Spinal cord (tissue), 10 donors: ENCODE results near the gene TRPM3. TPM values are rescaled to one million over a fixed set of nuclear protein-coding genes. Genes with fewer than 3 reads are reported as not detected.
A peak's percentile ranks its signal among the peaks of the same experiment; 100 is the strongest.

Experiments used
- DNase-seq, 6 donors: peaks; one replicate each; pipeline versions ENCODE4 v3.0.0 to v3.0.0-alpha.2; 2013 to 2015; ENCODE audit warnings: low spot score in 6 of 6, low read depth in 4 of 6
- H3K27ac ChIP-seq: one replicate; pipeline ENCODE4 v1.5.1; 2013; ENCODE audit warnings: low read depth, low read length, control low read depth
- H3K27me3 ChIP-seq: one replicate; pipeline ENCODE4 v1.6.1; 2013; ENCODE audit warnings: low read length; ENCODE audit not compliant: control insufficient read depth, insufficient read depth
- H3K36me3 ChIP-seq: one replicate; pipeline ENCODE4 v1.6.1; 2013; ENCODE audit warnings: low read length; ENCODE audit not compliant: control insufficient read depth, insufficient read depth
- H3K4me1 ChIP-seq: one replicate; pipeline ENCODE4 v1.6.1; 2013; ENCODE audit warnings: low read length; ENCODE audit not compliant: control insufficient read depth, insufficient read depth
- H3K4me3 ChIP-seq: one replicate; pipeline ENCODE4 v1.5.1; 2013; ENCODE audit warnings: low read depth, low read length, control low read depth
- H3K9me3 ChIP-seq: one replicate; pipeline ENCODE4 v1.6.1; 2013; ENCODE audit warnings: low read length; ENCODE audit not compliant: control insufficient read depth, insufficient read depth
- WGBS: methylation state at CpG from one replicate; pipeline ENCODE4 v1.1.5; 2013; ENCODE audit warnings: missing lambda C conversion rate; ENCODE audit not compliant: insufficient coverage; 5-methylcytosine and 5-hydroxymethylcytosine counted together
- polyA plus RNA-seq, 2 donors: library from polyadenylated mRNA; unstranded; fragments of 120-200 nt; gene quantifications; one replicate each; pipeline ENCODE4 v1.2.1, GENCODE V29; 2013; ENCODE audit not compliant: insufficient read length in 2 of 2
- total RNA-seq, 2 donors: library from RNA; depleted of rRNA in 1 of 2; stranded (reverse); fragments of 120-200 nt in 1 of 2; fragments of >200 nt in 1 of 2; gene quantifications; one replicate each; pipeline versions ENCODE4 v1.2.3 to v1.2.4, GENCODE V29; 2013 to 2014
- donor health status: healthy.

TRPM3 gene
- total and polyA plus RNA-seq, 4 donors, result 16.7 to 198 (median 37.6) TPM

DNA sequence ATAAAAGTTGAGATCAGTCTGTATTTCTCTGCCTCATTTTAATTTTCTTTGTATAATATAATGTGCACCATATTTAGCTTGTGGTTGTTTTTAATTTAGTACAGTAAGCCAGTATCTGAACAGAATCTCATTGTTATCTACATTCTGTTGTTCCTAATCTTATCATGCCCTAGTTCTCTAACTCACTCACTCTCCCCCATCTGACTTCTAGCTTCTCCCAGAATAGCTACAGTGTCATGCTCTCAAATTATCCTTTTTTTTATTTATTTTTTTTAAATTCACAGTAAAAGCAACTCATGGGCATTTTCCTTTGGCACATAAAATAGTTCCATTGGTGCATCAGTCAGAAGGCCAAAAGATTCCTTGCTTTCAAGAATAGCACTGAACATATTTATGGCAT, 156.6 kb downstream of the TRPM3 start:
- no peak for DNase-seq
- no peaks in the 10 kb centered on the region for H3K36me3 ChIP-seq

DNA sequence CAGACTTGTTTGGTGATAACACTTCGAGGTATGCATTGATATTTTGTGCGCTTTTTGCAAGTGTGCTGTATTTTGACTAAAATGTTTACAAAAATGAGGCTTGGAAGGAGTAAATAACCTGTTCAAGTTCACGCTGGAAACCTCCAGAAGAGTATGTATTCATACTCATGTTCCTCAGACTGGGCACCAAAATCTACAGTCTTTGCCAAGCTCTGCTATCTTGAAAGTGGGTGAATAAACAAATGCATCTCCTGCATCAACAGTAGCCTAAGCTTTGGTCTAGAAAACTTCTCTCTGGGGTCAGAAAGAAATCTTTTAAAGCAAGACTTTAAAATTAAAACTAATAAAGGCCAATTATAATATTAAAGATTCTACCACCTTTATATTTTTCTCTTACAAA, 157.9 kb downstream of the TRPM3 start:
- Histone ChIP-seq H3K27me3 (no peaks in the 10 kb centered on the region), H3K27ac (no peak overlapping the region), H3K9me3 (peaks cover 1% of the 10 kb centered on the region), H3K4me1 (no peaks in the 10 kb centered on the region), H3K36me3 (no peaks in the 10 kb centered on the region), H3K4me3 (no peak overlapping the region)
- 93% methylated on average over 2 of the region's 3 CpGs for WGBS
- no peak for DNase-seq

More for the DNA sequence above, 156.6 kb downstream of the TRPM3 start:
- Histone ChIP-seq H3K27ac (no peak overlapping the region), H3K4me3 (no peak overlapping the region), H3K9me3 (peaks cover 1% of the 10 kb centered on the region), H3K4me1 (no peaks in the 10 kb centered on the region), H3K27me3 (no peaks in the 10 kb centered on the region)

DNA sequence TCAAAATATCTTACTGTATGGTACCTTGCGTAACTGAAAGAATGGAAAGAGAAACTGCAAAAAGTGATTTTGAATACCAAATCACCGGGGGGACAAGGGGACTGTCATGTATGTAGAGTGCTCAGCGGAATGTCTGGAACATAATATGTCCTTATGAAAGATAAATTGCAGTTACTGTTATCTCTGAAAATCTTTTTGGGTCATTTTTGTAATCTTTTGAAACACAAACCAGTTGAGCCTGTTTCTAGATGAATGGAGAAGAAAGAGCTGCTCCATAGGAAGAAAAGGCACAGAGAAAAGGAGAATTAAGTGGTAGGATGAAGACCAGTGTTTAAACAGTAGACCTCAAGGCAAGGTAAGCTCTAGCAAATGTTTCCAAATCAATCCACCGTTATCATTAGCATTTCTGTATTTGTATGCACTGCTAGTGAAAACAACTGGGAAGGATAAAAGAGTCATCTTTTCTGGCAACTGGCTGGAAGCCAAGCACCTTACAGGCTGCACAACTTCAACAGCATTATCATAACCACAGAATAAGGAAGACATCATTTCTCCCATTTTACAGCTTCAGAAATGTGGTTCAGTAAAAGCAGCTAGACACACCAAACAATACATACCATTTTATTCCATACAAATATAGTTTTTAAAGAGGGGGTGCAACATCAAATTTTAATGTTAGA, 158.5 kb downstream of the TRPM3 start:
- H3K4me3 ChIP-seq, result no peak overlapping the region

DNA sequence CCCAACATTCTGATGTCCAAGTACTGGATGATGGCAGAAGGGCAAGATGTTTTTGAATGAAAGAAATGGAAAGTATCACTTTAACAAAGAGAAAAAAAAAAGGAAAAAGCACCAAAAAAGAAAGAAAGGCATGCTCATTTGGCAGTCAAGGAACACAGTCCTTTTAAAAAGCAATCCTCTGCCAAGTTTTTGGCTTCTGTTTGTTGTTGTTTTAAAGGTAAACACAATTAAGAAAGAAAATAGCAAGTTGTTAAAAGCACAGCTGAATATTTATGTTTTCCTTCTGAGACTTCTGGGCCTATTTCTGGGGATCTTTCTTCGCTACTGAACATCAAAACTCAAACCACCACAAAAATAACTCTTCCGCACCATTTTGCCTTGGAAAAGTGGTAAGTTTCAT, 162.1 kb downstream of the TRPM3 start:
- H3K4me3 ChIP-seq, result no peak overlapping the region
- no peaks in the 10 kb centered on the region for H3K9me3 ChIP-seq
- H3K4me1 ChIP-seq, result no peaks in the 10 kb centered on the region
- no peak overlapping the region for H3K27ac ChIP-seq
- peak in 1 of 6 donors; percentile 58 for DNase-seq
- H3K27me3 ChIP-seq, result no peaks in the 10 kb centered on the region
- H3K36me3 ChIP-seq, result no peaks in the 10 kb centered on the region
- WGBS, result no CpG with 5 or more reads among the region's 2 CpGs

More for the DNA sequence above, 158.5 kb downstream of the TRPM3 start:
- 95% methylated on average over 2 of the region's 4 CpGs for WGBS
- H3K27me3 ChIP-seq, result no peaks in the 10 kb centered on the region
- H3K27ac ChIP-seq, result no peak overlapping the region
- peaks cover 1% of the 10 kb centered on the region for H3K9me3 ChIP-seq
- DNase-seq, result peak in 1 of 6 donors; percentile 59
- no peaks in the 10 kb centered on the region for H3K36me3 ChIP-seq
- no peaks in the 10 kb centered on the region for H3K4me1 ChIP-seq

DNA sequence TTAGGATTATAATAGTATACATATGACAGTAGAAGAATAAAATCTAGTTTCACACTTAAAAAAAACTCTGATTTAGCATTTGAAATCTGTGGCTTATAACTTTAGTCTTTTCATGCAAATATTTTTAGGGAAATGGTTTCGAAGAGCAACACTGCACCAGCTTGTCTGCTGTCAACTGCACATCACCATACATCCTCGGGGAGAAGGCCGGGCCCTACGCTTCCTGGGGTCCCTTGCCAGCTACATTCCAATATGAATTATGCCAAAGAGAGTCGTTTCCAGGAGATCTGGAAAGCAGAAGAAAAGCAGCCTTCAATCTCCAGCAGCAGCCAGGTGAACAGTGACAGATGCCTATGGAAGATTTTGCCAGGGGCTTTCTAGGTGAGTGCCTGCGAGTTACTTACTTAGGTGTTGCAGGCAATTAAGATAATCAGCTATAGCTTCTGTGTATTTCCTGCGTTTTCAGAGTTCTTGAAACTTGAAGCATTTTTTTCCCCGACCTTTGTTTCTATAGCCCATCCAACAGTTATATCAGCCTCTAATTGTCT, 166.8 kb downstream of the TRPM3 start:
- DNase-seq, result peak in 1 of 6 donors; percentile 32
- H3K9me3 ChIP-seq, result no peaks in the 10 kb centered on the region
- no peaks in the 10 kb centered on the region for H3K36me3 ChIP-seq
- H3K27ac ChIP-seq, result no peak overlapping the region
- H3K4me1 ChIP-seq, result no peaks in the 10 kb centered on the region
- 71% methylated on average over 6 of the region's 8 CpGs for WGBS
- H3K4me3 ChIP-seq, result no peak overlapping the region
- no peaks in the 10 kb centered on the region for H3K27me3 ChIP-seq

DNA sequence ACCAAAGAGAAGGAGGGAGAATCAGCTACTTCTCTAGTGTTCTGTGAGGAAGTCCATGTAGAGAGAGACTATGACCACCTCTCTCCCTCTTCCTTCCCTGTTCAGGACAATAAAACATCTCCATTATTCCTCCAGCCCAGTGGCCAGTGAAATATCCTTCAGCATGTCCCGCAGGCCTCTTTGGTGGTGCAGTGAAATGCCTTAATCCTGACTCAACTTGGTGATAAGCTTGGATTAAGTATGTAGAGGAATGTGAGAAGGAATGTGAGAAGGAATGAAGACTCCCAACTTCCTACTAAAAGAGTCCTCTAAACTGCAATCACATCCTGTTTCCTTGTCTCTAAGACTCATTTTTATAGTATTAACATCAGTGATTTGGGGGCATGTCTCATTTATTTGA, 167.3 kb downstream of the TRPM3 start:
- Histone ChIP-seq H3K4me3 (no peak overlapping the region), H3K9me3 (no peaks in the 10 kb centered on the region), H3K27me3 (no peaks in the 10 kb centered on the region), H3K4me1 (no peaks in the 10 kb centered on the region), H3K27ac (no peak overlapping the region), H3K36me3 (no peaks in the 10 kb centered on the region)
- DNase-seq, result no peak
- no CpG with 5 or more reads among the region's 1 CpG for WGBS

DNA sequence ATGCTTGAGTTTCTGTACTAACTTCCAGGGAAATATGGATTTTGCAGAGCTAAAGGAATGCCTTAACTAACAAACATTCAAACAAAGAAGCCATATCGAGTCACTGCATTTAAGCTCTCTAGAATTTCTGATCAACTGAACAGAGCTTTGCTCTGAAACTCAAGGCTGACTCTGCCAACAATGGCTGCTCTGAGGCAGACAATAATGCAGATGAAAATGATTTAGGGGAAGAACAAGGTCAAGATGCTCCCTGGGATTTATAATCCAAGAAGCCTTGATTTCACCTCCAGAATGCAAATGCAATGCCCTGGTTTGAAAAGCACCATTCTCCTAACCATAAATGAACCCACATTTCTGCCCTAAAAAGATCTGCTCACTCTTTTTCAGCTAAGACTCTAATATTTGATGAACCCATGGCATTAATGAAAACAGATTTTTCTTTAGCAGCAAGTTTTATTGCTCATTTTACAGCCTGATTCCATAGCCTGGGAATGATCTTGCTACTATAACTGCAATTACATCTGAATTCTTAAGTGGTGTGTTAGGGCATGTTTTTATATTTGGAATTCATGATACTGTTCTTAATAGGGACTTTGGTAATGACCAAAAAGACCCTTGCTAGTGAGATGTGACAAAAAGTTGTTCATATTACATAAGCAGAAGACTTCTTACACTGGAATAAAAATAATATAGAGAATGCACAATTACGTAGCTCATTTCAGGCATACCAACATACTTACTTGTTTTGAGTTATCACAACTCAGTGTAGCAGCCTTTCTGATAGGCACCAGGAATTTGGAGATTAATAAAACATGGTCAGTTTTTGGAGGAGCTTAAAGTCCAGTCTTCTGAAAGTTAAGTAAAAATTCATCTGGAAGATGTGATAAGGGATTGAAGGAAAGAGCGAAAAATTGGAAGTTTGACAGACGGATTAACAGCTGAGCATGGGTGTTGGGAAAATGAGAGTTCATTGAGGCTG, 169.4 kb downstream of the TRPM3 start:
- peak in 1 of 6 donors; percentile 54 for DNase-seq
- no peak overlapping the region for H3K27ac ChIP-seq
- no peak overlapping the region for H3K4me3 ChIP-seq
- H3K9me3 ChIP-seq, result no peaks in the 10 kb centered on the region
- H3K36me3 ChIP-seq, result no peaks in the 10 kb centered on the region
- no peaks in the 10 kb centered on the region for H3K27me3 ChIP-seq
- 96% methylated on average over 2 of the region's 4 CpGs for WGBS
- no peaks in the 10 kb centered on the region for H3K4me1 ChIP-seq

DNA sequence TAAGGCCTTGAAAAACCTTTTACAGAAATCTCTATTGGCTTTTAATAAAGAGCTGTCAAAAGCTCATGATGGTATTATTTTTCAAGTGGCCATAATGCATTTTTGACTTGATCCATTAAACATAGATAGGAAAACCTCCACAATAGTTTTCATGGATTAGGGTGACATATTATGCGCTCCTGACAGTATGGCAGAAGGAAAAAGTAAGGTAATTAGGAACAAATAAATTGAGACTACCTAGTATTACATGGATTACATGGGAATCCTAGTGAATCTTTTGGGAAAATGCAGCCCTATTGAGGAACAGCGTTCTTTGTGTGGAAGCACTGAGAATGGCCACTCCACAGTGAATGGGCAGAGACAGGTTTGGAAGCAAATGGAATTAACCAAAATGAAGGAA, 171.2 kb downstream of the TRPM3 start:
- Histone ChIP-seq H3K4me1 (no peaks in the 10 kb centered on the region), H3K4me3 (no peak overlapping the region), H3K27ac (no peak overlapping the region), H3K27me3 (no peaks in the 10 kb centered on the region), H3K36me3 (no peaks in the 10 kb centered on the region), H3K9me3 (no peaks in the 10 kb centered on the region)
- no CpG with 5 or more reads among the region's 2 CpGs for WGBS
- DNase-seq, result no peak

DNA sequence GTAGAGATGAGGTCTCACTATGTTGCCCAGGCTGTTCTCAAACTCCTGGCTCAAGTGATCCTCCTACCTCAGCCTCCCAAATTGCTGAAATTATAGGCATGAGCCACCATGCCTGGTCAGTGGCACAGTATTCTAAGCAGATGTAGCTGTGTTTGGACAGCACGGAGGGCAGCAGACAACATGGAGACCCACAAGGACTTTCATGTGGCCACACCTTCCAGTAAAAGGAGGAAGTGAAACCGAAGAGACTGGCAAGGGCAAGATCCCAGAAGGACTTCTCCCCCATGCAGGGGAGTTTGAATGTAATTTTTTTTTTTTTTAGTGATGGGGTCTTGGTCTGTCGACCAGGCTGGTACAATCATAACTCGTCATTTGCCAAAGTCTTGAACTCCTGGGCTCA, 172.2 kb downstream of the TRPM3 start:
- 100% methylated on average over 1 of the region's 4 CpGs for WGBS
- Histone ChIP-seq H3K27me3 (no peaks in the 10 kb centered on the region), H3K4me1 (no peaks in the 10 kb centered on the region), H3K27ac (no peak overlapping the region), H3K4me3 (no peak overlapping the region), H3K9me3 (no peaks in the 10 kb centered on the region), H3K36me3 (no peaks in the 10 kb centered on the region)
- DNase-seq, result no peak
